Gastroesophageal sphincter (tissue), 3 donors: ENCODE measurements around the gene FNIP2.

ENCODE experiments used
- POLR2A ChIP-seq, 2 donors: fragments of 450-650 bp; IDR thresholded peaks; one replicate each; pipeline ENCODE4 v1.6.1; 2017; ENCODE audit warnings: antibody characterized with exemption in 2 of 2, mild to moderate bottlenecking in 2 of 2, moderate library complexity in 1 of 2
- POLR2AphosphoS5 ChIP-seq: sonication (generic); formaldehyde crosslinking; IDR thresholded peaks from one replicate; pipeline ENCODE4 v1.6.1; 2017; ENCODE audit warnings: antibody characterized with exemption
- TF ChIP-seq, protein P1 (sequence below), 4 experiments: fragments of 200-600 bp in 2 of 4; fragments of 450-650 bp in 2 of 4; sonication (generic) in 1 of 4; IDR thresholded peaks; one replicate each; pipeline ENCODE4 v1.5.1; 2017 to 2019; ENCODE audit warnings: antibody characterized with exemption in 4 of 4, mild to moderate bottlenecking in 2 of 4, moderate library complexity in 2 of 4

DNA sequence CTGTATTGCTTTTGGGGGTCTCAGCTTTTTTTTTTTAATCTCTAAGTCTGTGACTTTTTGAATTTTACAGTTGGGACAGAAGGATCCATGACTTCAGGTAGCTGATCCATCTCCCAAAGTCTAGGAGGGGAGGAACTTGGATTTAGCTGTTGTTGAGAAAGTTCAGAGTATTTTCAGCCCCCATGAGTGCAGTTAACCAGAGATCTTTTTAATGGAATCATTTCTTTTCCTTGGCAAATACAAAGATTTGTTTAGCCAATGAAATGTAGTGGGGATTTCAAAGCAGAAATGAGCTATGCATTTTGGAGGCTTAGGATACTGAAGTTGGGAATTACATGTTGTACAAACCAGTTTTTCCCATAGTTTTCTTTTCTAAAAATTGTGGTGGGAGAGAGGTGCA is 18.1 kb downstream of the FNIP2 start:
- TF ChIP-seq, protein P1, sequence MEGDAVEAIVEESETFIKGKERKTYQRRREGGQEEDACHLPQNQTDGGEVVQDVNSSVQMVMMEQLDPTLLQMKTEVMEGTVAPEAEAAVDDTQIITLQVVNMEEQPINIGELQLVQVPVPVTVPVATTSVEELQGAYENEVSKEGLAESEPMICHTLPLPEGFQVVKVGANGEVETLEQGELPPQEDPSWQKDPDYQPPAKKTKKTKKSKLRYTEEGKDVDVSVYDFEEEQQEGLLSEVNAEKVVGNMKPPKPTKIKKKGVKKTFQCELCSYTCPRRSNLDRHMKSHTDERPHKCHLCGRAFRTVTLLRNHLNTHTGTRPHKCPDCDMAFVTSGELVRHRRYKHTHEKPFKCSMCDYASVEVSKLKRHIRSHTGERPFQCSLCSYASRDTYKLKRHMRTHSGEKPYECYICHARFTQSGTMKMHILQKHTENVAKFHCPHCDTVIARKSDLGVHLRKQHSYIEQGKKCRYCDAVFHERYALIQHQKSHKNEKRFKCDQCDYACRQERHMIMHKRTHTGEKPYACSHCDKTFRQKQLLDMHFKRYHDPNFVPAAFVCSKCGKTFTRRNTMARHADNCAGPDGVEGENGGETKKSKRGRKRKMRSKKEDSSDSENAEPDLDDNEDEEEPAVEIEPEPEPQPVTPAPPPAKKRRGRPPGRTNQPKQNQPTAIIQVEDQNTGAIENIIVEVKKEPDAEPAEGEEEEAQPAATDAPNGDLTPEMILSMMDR (IDR thresholded peaks at IDR 0.05), result no peak
- TF ChIP-seq POLR2A (IDR thresholded peaks at IDR 0.05), result no peak
- TF ChIP-seq POLR2AphosphoS5, result no peak
